Mucosa of rectum (tissue), 2 donors: Measurements from ENCODE around the gene RBM17.
A peak's percentile ranks its signal among the peaks of the same experiment; 100 is the strongest.
"Not testable (repeated sequence)": the region's sequence is repeated elsewhere in the genome, so short reads cannot be mapped to it uniquely, and the experiment has no call there.

Experiments
- H3K27ac ChIP-seq, 2 donors: one replicate each; pipeline ENCODE4 v1.7.0; 2013; ENCODE audit warnings: inconsistent platforms in 2 of 2, low read depth in 2 of 2, low read length in 2 of 2
- H3K27me3 ChIP-seq, 2 donors: one replicate each; pipeline ENCODE4 v1.7.0; 2013; ENCODE audit warnings: low read length in 2 of 2; ENCODE audit not compliant: control insufficient read depth in 2 of 2, insufficient read depth in 2 of 2
- H3K36me3 ChIP-seq, 2 donors: one replicate each; pipeline ENCODE4 v1.7.0; 2013; ENCODE audit warnings: low read length in 2 of 2; ENCODE audit not compliant: control insufficient read depth in 2 of 2, insufficient read depth in 2 of 2
- H3K4me1 ChIP-seq, 2 donors: one replicate each; pipeline ENCODE4 v1.7.0; 2013; ENCODE audit warnings: low read length in 2 of 2, mild to moderate bottlenecking in 1 of 2; ENCODE audit not compliant: control insufficient read depth in 2 of 2, insufficient read depth in 2 of 2
- H3K4me3 ChIP-seq, 2 donors: one replicate each; pipeline ENCODE4 v1.7.0; 2013; ENCODE audit warnings: low read length in 2 of 2
- H3K9ac ChIP-seq, 2 donors: one replicate each; pipeline ENCODE4 v1.7.0; 2013; ENCODE audit warnings: low read length in 2 of 2, low read depth in 1 of 2, mild to moderate bottlenecking in 1 of 2
- H3K9me3 ChIP-seq, 2 donors: one replicate each; pipeline ENCODE4 v1.7.0; 2013; ENCODE audit warnings: low read length in 2 of 2; ENCODE audit not compliant: control insufficient read depth in 2 of 2
- donor health status: healthy.
- donor health status: Normal muscosa, but diverticular disease.

Gene RBM17

GRCh38 chr10:6135039-6135438 lies 46.2 kb downstream of the RBM17 start:
- Histone ChIP-seq H3K4me1 (no peaks in the 10 kb centered on the region), H3K4me3 (no peak overlapping the region), H3K36me3 (no peaks in the 10 kb centered on the region), H3K27ac (no peak overlapping the region), H3K27me3 (peaks cover 1 to 2% of the 10 kb centered on the region in 2 donors), H3K9me3 (no peaks in the 10 kb centered on the region), H3K9ac (no peak overlapping the region)

DNA sequence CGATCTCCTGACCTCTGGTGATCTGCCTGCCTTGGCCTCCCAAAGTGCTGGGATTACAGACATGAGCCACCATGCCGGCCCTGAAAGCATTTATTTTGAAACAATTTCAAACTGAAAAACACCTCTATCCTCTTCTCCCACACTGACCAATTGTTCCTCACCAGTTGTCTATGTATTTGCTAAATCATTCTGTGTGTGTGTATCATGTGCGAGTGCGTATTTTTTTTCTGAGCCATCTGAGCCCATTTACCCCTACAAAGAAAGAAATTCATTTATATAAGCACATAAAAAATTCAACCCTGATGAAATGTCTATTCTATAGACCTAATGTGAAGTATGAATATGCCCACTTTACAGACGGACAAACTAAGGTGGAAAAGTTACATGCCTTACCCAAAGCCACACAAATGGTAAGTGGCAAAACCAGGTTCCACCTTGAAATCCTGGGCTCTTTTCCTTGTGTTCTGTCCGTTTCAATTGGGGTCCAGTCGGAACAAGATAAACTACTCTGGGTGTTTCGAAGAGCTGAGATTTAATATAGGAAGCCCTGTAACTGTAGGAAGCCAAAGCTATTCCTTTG lies 46.8 kb downstream of the RBM17 start:
- Histone ChIP-seq H3K4me1 (peaks cover 5 to 6% of the 10 kb centered on the region in 2 donors), H3K4me3 (no peak overlapping the region), H3K9ac (no peak overlapping the region), H3K27me3 (peaks cover 0 to 2% of the 10 kb centered on the region in 2 donors), H3K9me3 (no peaks in the 10 kb centered on the region), H3K36me3 (no peaks in the 10 kb centered on the region), H3K27ac (no peak overlapping the region)

- Histone ChIP-seq H3K27me3 (peaks cover 0 to 2% of the 10 kb centered on the region in 2 donors), H3K9me3 (no peaks in the 10 kb centered on the region), H3K36me3 (no peaks in the 10 kb centered on the region), H3K4me1 (peaks cover 5 to 7% of the 10 kb centered on the region in 2 donors), H3K4me3 (no peak overlapping the region), H3K27ac (no peak overlapping the region), H3K9ac (no peak overlapping the region)
Measured at GRCh38 chr10:6136215-6137201, 47.7 kb downstream of the RBM17 start.

GRCh38 chr10:6138456-6138855 lies 49.6 kb downstream of the RBM17 start:
- H3K4me1 ChIP-seq: peaks cover 5 to 7% of the 10 kb centered on the region in 2 donors
- H3K27ac ChIP-seq: no peak overlapping the region
- H3K27me3 ChIP-seq: peaks cover 0 to 2% of the 10 kb centered on the region in 2 donors
- H3K36me3 ChIP-seq: no peaks in the 10 kb centered on the region
- no peak overlapping the region for H3K4me3 ChIP-seq
- H3K9ac ChIP-seq: no peak overlapping the region
- H3K9me3 ChIP-seq: no peaks in the 10 kb centered on the region

GRCh38 chr10:6139470-6139869 lies 50.6 kb downstream of the RBM17 start:
- Histone ChIP-seq H3K36me3 (no peaks in the 10 kb centered on the region), H3K9me3 (no peaks in the 10 kb centered on the region), H3K9ac (no peak overlapping the region), H3K4me3 (no peak overlapping the region), H3K4me1 (peaks cover 8 to 10% of the 10 kb centered on the region in 2 donors), H3K27me3 (peaks cover 0 to 2% of the 10 kb centered on the region in 2 donors), H3K27ac (no peak overlapping the region)

DNA sequence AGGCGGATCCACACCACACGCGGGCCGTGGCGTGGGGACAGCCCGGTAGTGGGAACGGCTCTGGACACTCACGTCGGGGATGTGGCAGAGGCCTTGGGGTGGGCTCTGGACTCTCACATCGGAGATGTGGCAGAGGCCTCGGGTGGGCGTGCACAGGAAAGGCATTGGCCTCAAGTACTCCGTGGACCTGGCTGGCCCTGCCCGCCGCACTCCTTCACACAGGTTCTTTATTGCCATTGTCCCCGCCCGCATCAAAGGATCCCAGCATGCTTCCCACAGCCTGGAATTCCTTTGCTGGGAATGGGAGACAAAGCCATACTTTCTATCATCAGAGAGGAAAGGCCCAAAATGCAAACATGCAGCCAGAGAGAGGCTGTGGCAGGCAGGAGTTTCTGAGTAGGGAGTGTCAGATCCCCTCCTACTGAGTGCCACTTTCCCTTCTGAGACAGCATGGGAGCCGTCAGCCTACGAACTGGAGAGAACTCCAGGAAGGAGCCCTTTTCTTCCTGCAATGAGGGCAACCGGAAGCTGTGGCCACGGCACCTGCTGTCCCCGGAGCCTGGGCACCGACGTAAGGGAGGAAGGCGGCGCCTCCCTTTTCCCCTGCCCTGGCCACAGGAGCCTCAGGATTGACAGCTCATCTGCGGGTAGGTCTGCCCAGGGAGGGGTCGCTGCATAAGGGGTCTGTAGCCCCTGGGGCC lies 51.5 kb downstream of the RBM17 start:
- Histone ChIP-seq H3K9me3 (no peaks in the 10 kb centered on the region), H3K27me3 (peaks cover 0 to 2% of the 10 kb centered on the region in 2 donors), H3K4me3 (peak overlapping the region; percentile 26 to 29), H3K27ac (peak overlapping the region in 1 of 2 donors; percentile 23), H3K4me1 (peaks cover 8 to 10% of the 10 kb centered on the region in 2 donors), H3K9ac (peak overlapping the region; percentile 23 to 41), H3K36me3 (no peaks in the 10 kb centered on the region)

GRCh38 chr10:6140965-6141295 lies 52.1 kb downstream of the RBM17 start:
- Histone ChIP-seq H3K4me3 (peak overlapping the region in 1 of 2 donors; percentile 29), H3K4me1 (peaks cover 8 to 15% of the 10 kb centered on the region in 2 donors), H3K27me3 (peaks cover 0 to 2% of the 10 kb centered on the region in 2 donors), H3K36me3 (no peaks in the 10 kb centered on the region), H3K9ac (peak overlapping the region in 1 of 2 donors; percentile 24), H3K9me3 (no peaks in the 10 kb centered on the region), H3K27ac (no peak overlapping the region)

DNA sequence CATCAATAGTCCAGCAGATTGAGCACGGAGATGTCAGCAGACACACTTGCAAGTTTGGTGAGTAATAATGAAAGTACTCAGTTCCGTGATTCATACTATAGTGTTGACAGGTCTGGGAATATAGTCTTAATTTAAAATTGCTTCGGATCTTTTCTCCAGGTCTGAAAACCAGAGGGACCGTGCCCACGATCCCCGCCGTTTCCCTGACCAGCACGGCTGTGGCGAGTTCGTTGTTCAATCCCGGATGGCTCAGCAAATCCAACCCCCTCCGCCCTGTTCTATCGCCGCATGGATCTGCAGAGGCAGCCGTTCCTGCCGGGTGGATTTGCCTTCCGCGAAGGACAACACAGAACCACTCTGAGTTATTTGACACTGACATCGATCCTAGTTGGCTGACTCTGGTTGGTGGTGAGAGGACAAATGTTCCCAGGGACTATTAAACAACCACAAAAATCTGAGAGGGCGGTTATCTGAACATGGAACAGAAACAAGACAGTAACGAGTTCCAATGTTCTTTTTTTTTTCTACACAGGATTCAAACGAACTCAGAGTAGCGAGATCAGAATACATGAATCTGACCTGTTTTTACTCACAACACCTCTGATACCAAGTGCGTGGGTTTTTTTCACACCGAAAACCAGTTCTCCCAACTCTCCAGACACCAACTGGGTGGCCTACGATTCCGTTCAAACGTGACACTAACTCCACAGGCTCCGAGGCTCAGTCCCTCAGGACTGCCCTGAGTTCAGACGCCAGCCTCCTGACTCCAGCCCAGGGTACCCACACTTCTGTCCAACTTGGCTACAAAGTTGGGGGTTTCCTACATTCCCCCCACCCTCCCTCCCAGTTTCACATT lies 52.7 kb downstream of the RBM17 start:
- H3K36me3 ChIP-seq: no peaks in the 10 kb centered on the region
- peak overlapping the region; percentile 45 to 60 for H3K27ac ChIP-seq
- peak overlapping the region; percentile 29 to 33 for H3K4me3 ChIP-seq
- H3K4me1 ChIP-seq: peaks cover 13 to 19% of the 10 kb centered on the region in 2 donors
- H3K9me3 ChIP-seq: no peaks in the 10 kb centered on the region
- peaks cover 0 to 1% of the 10 kb centered on the region in 2 donors for H3K27me3 ChIP-seq
- peak overlapping the region in 1 of 2 donors; percentile 24 for H3K9ac ChIP-seq

DNA sequence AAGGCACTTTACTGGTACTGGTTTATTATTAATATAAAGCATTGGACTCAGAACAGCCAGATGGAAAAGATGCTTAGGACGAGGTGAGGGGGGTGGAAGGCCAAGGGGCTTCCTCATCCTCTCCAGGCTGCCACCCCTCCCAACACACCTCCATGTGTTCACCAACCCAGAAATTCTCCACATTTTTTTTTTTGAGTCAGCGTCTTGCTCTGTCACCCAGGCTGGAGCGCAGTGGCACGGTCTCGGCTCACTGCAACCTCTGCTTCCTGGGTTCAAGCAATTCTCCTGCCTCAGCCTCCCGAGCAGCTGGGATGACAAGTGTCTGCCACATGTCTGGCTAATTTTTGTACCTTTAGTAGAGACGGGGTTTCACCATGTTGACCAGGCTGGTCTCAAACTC lies 53.4 kb downstream of the RBM17 start:
- H3K9me3 ChIP-seq, H3K36me3 ChIP-seq, H3K27ac ChIP-seq, H3K9ac ChIP-seq, H3K4me3 ChIP-seq, H3K27me3 ChIP-seq: not testable (repeated sequence)
- peaks cover 13 to 19% of the 10 kb centered on the region in 2 donors for H3K4me1 ChIP-seq
